ENCODE data around the gene ADCY10. TPM values are rescaled to one million over a fixed set of nuclear protein-coding genes. Genes with fewer than 3 reads are reported as not detected.

The ADCY10 gene
- total and polyA plus RNA-seq, 2 donors (not counting 1 experiment from before 2014, with no cell fraction given) = 0.09 to 0.17 TPM

DNA sequence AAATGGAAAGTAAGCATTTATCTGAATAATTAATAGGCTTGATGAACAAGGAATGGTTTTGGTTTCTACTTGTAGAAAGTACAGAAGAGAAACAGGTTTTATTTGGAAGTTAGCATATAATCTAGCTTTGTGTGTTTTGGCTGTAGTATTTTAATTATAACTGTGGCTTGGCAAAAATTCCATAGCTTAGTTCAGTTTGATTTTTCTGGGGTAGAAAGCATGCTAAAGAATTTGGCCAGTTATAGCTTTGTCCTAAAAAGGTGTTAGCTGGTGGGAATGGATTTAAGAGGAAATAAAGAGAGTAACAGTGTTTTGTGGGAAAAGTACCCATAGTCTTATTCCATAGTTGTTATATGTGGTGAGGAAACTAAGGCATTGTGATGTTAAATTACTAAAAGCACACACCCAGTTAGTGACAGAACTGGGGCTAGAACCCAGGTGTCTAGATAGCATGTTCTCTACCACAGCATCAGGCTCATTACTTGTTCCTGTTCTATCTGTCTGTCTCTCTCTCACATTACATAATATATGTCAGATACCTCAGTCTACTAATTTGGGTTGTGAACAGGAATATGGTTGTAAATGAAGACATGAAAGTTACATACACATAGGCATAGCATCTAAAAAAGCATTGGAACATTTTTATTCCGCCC is 137.2 kb downstream of the ADCY10 start:
- Histone ChIP-seq H3K27me3 (ENCODE audit: control insufficient read depth, insufficient read depth, low read length) (no peaks in the 10 kb centered on the region), H3K36me3 (ENCODE audit: control insufficient read depth, insufficient read depth, low read length) (peaks cover 4% of the 10 kb centered on the region), H3K27ac (ENCODE audit: insufficient read depth, low read length) (no peak overlapping the region), H4K20me1 (ENCODE audit: control insufficient read depth, extremely low read depth, insufficient read depth, low read length) (no peaks in the 10 kb centered on the region), H2AFZ (ENCODE audit: low read length) (no peak overlapping the region), H3K9me3 (ENCODE audit: control insufficient read depth, insufficient read depth, low read depth, low read length) (no peaks in the 10 kb centered on the region), H3K4me3 (replicated peaks in 1 of 4; ENCODE audit: control extremely low read depth in 1 of 4, insufficient read depth in 1 of 4, low read depth in 3 of 4, low read length in 4 of 4) (no peak overlapping the region), H3K4me2 (ENCODE audit: extremely low read depth, insufficient read depth, low read length) (no peak overlapping the region), H3K9ac (ENCODE audit: insufficient read depth, low read length) (no peak overlapping the region), H3K79me2 (ENCODE audit: control insufficient read depth, insufficient read depth, low read length) (no peaks in the 10 kb centered on the region), H3K4me1 (ENCODE audit: control insufficient read depth, extremely low read depth, insufficient read depth, low read length) (peaks cover 3% of the 10 kb centered on the region)
- peak in 1 of 2 donors; percentile 51 for DNase-seq (ENCODE audit: low read depth in 2 of 2)
- no peak for TF ChIP-seq EZH2 (IDR thresholded peaks at IDR 0.05; ENCODE audit: low read length, missing control alignments)
- TF ChIP-seq, protein P1, sequence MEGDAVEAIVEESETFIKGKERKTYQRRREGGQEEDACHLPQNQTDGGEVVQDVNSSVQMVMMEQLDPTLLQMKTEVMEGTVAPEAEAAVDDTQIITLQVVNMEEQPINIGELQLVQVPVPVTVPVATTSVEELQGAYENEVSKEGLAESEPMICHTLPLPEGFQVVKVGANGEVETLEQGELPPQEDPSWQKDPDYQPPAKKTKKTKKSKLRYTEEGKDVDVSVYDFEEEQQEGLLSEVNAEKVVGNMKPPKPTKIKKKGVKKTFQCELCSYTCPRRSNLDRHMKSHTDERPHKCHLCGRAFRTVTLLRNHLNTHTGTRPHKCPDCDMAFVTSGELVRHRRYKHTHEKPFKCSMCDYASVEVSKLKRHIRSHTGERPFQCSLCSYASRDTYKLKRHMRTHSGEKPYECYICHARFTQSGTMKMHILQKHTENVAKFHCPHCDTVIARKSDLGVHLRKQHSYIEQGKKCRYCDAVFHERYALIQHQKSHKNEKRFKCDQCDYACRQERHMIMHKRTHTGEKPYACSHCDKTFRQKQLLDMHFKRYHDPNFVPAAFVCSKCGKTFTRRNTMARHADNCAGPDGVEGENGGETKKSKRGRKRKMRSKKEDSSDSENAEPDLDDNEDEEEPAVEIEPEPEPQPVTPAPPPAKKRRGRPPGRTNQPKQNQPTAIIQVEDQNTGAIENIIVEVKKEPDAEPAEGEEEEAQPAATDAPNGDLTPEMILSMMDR (conservative IDR thresholded peaks at IDR 0.05 in 1 of 2, IDR thresholded peaks at IDR 0.05 in 1 of 2; ENCODE audit: low read depth in 1 of 2, low read length in 2 of 2) = no peak

DNA sequence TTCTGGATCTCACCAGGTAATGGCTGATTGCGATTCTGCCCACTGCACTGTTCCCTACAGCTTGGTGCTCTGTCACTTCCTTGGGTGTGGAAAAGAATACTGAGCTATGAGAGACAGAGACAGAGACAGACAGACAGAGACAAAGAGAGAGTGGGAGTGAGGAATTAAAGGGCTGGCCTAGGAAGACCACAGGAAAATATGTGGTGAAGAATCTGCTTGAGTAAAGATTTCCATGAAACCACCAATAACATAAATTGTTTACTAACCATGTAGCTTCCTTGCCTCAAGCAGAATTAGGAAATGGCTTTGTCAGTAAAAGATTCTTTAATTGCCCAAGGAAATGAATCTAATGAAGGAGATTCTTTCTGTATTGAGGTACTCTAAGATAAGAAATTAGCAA is 137.8 kb downstream of the ADCY10 start:
- Histone ChIP-seq H3K27ac (ENCODE audit: insufficient read depth, low read length) (no peak overlapping the region), H2AFZ (ENCODE audit: low read length) (no peak overlapping the region), H3K36me3 (ENCODE audit: control insufficient read depth, insufficient read depth, low read length) (peaks cover 4% of the 10 kb centered on the region), H3K9ac (ENCODE audit: insufficient read depth, low read length) (no peak overlapping the region), H3K4me3 (replicated peaks in 1 of 4; ENCODE audit: control extremely low read depth in 1 of 4, insufficient read depth in 1 of 4, low read depth in 3 of 4, low read length in 4 of 4) (no peak overlapping the region), H3K9me3 (ENCODE audit: control insufficient read depth, insufficient read depth, low read depth, low read length) (no peaks in the 10 kb centered on the region), H3K79me2 (ENCODE audit: control insufficient read depth, insufficient read depth, low read length) (no peaks in the 10 kb centered on the region), H3K27me3 (ENCODE audit: control insufficient read depth, insufficient read depth, low read length) (no peaks in the 10 kb centered on the region), H3K4me2 (ENCODE audit: extremely low read depth, insufficient read depth, low read length) (no peak overlapping the region), H3K4me1 (ENCODE audit: control insufficient read depth, extremely low read depth, insufficient read depth, low read length) (peaks cover 3% of the 10 kb centered on the region), H4K20me1 (ENCODE audit: control insufficient read depth, extremely low read depth, insufficient read depth, low read length) (no peaks in the 10 kb centered on the region)
- peak in 1 of 2 donors; percentile 79 for DNase-seq (ENCODE audit: low read depth in 2 of 2)
- TF ChIP-seq, protein P1 (conservative IDR thresholded peaks at IDR 0.05 in 1 of 2, IDR thresholded peaks at IDR 0.05 in 1 of 2; ENCODE audit: low read depth in 1 of 2, low read length in 2 of 2) = no peak
- TF ChIP-seq EZH2 (IDR thresholded peaks at IDR 0.05; ENCODE audit: low read length, missing control alignments) = no peak

DNA sequence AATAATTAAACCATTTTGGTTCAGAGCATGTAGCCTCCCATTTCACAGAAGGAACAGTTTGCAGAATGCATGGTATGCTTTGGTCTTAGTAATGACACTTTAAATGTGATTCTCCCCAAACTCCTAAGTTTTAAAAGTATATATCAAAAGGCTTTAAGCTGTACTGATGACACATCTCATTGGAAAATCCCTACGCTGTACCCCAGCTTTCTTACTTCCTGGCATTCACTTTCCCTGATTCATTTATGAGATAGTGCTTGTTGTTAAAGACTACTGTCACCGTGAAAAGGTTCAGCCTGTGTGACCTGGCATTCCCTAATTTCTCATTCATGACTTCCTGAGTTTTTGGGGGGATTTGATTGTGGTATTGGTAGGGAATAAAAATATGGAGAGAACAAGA is 138.8 kb downstream of the ADCY10 start:
- Histone ChIP-seq H3K4me3 (replicated peaks in 1 of 4; ENCODE audit: control extremely low read depth in 1 of 4, insufficient read depth in 1 of 4, low read depth in 3 of 4, low read length in 4 of 4) (no peak overlapping the region), H3K36me3 (ENCODE audit: control insufficient read depth, insufficient read depth, low read length) (peaks cover 4% of the 10 kb centered on the region), H4K20me1 (ENCODE audit: control insufficient read depth, extremely low read depth, insufficient read depth, low read length) (no peaks in the 10 kb centered on the region), H3K4me2 (ENCODE audit: extremely low read depth, insufficient read depth, low read length) (no peak overlapping the region), H2AFZ (ENCODE audit: low read length) (no peak overlapping the region), H3K9me3 (ENCODE audit: control insufficient read depth, insufficient read depth, low read depth, low read length) (no peaks in the 10 kb centered on the region), H3K79me2 (ENCODE audit: control insufficient read depth, insufficient read depth, low read length) (no peaks in the 10 kb centered on the region), H3K27me3 (ENCODE audit: control insufficient read depth, insufficient read depth, low read length) (no peaks in the 10 kb centered on the region), H3K9ac (ENCODE audit: insufficient read depth, low read length) (no peak overlapping the region), H3K4me1 (ENCODE audit: control insufficient read depth, extremely low read depth, insufficient read depth, low read length) (peaks cover 3% of the 10 kb centered on the region), H3K27ac (ENCODE audit: insufficient read depth, low read length) (no peak overlapping the region)
- TF ChIP-seq EZH2 (IDR thresholded peaks at IDR 0.05; ENCODE audit: low read length, missing control alignments) = no peak
- TF ChIP-seq, protein P1 (conservative IDR thresholded peaks at IDR 0.05 in 1 of 2, IDR thresholded peaks at IDR 0.05 in 1 of 2; ENCODE audit: low read depth in 1 of 2, low read length in 2 of 2) = no peak
- peak in 1 of 2 donors; percentile 68 for DNase-seq (ENCODE audit: low read depth in 2 of 2)

All from fibroblast of lung (primary cell).